OCI-LY1 (cell line): ENCODE data around the gene CTNNA3.
"Not testable (repeated sequence)": the region's sequence is repeated elsewhere in the genome, so short reads cannot be mapped to it uniquely, and the experiment has no call there.

ENCODE experiments used
- H2AFZ ChIP-seq: fragments of 200-600 bp; sonication (generic), shearing (Covaris generic); 2 replicates; pipeline ENCODE4 v1.6.0; 2014; ENCODE audit warnings: antibody characterized with exemption, mild to moderate bottlenecking, low read length
- H3F3A ChIP-seq: fragments of 200-600 bp; sonication (generic), shearing (Covaris generic); 2 replicates; pipeline ENCODE4 v1.6.0; 2014; ENCODE audit warnings: mild to moderate bottlenecking, antibody characterized with exemption, low read length, moderate library complexity; ENCODE audit not compliant: insufficient read depth
- H3K27ac ChIP-seq: fragments of 200-600 bp; sonication (generic); 2 replicates; pipeline ENCODE4 v1.5.1; 2014; ENCODE audit warnings: low read length, mixed run types, mild to moderate bottlenecking, low read depth; ENCODE audit not compliant: poor library complexity, severe bottlenecking
- H3K27me3 ChIP-seq: fragments of 200-600 bp; sonication (generic); 2 replicates; pipeline ENCODE4 v1.6.0; 2014; ENCODE audit warnings: antibody characterized with exemption, mild to moderate bottlenecking, low read length, moderate library complexity; ENCODE audit not compliant: insufficient read depth
- H3K36me3 ChIP-seq: fragments of 200-600 bp; sonication (generic); 2 replicates; pipeline ENCODE4 v1.6.1; 2014; ENCODE audit warnings: mild to moderate bottlenecking, antibody characterized with exemption, low read length, moderate library complexity, mixed read lengths; ENCODE audit not compliant: insufficient read depth
- H3K4me1 ChIP-seq: fragments of 200-600 bp; sonication (generic); 2 replicates; pipeline ENCODE4 v1.5.1; 2014; ENCODE audit warnings: mild to moderate bottlenecking, low read length, moderate library complexity; ENCODE audit not compliant: insufficient read depth, severe bottlenecking
- H3K4me2 ChIP-seq: fragments of 200-600 bp; sonication (generic), shearing (Covaris generic); 2 replicates; pipeline ENCODE4 v1.6.1; 2014; ENCODE audit warnings: low read length
- H3K4me3 ChIP-seq: fragments of 200-600 bp; sonication (generic); 2 replicates; pipeline ENCODE4 v1.5.1; 2014; ENCODE audit warnings: low read length, low read depth, mild to moderate bottlenecking, mixed read lengths; ENCODE audit not compliant: poor library complexity, severe bottlenecking
- H3K79me2 ChIP-seq: fragments of 200-600 bp; shearing (Covaris generic); 2 replicates; pipeline ENCODE4 v1.6.1; 2016; ENCODE audit warnings: mixed run types, low read length, mixed read lengths; ENCODE audit not compliant: insufficient read depth
- H3K9ac ChIP-seq: fragments of 200-600 bp; sonication (generic), shearing (Covaris generic); 2 replicates; pipeline ENCODE4 v1.6.1; 2014; ENCODE audit warnings: mild to moderate bottlenecking, low read length, mixed read lengths
- H3K9me2 ChIP-seq: fragments of 200-600 bp; sonication (generic), shearing (Covaris generic); 2 replicates; pipeline ENCODE4 v1.6.1; 2014; ENCODE audit warnings: low read depth, mild to moderate bottlenecking, low read length, mixed read lengths
- H3K9me3 ChIP-seq: fragments of 200-600 bp; shearing (Covaris generic); 2 replicates; pipeline ENCODE4 v1.6.1; 2014; ENCODE audit warnings: low read length, mixed read lengths
- H4K20me1 ChIP-seq: fragments of 200-600 bp; sonication (generic), shearing (Covaris generic); 2 replicates; pipeline ENCODE4 v1.6.0; 2016; ENCODE audit warnings: mild to moderate bottlenecking, low read length; ENCODE audit not compliant: insufficient read depth
- EZH2 ChIP-seq: fragments of 200-600 bp; sonication (generic), shearing (Covaris generic); IDR thresholded peaks from 2 replicates; pipeline ENCODE4 v1.8.0; 2017; ENCODE audit warnings: borderline replicate concordance, mixed run types, mild to moderate bottlenecking, antibody characterized with exemption, low read length, moderate library complexity, mixed read lengths
- TF ChIP-seq, protein P1 (sequence below): fragments of 200-600 bp; sonication (generic), shearing (Covaris generic); IDR thresholded peaks from 2 replicates; pipeline ENCODE4 v1.5.1; 2017; ENCODE audit warnings: mild to moderate bottlenecking, antibody characterized with exemption, low read length, moderate library complexity, mixed read lengths

CTNNA3 gene

DNA sequence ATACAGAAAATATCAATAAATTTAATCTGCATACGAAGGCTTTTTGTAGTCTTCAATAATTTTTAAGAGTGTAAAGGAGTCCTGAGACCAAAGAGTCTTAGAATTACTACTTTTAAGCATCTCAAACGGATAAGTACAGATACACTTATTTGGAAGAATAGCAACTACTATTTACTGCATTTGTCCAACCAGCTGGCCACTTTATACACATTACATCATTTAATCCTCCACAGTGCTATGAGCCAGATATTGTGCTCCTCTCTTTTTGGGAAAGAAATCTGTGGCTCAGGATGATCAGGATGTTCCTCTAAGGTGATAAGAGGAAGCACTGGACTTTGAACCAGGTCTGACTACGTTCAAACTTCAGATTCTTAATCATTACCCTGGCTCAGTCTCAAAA is 1358.8 kb downstream of the CTNNA3 start:
- Histone ChIP-seq H3K27ac (no peak overlapping the region), H3K4me3 (no peak overlapping the region), H4K20me1 (no peaks in the 10 kb centered on the region), H3K4me2 (no peak overlapping the region), H3K9me3 (no peaks in the 10 kb centered on the region), H3K36me3 (no peaks in the 10 kb centered on the region), H3K79me2 (no peaks in the 10 kb centered on the region), H3K9me2 (no peaks in the 10 kb centered on the region; the same call in 1 of the 2 replicates), H3K27me3 (no peaks in the 10 kb centered on the region), H3K9ac (no peak overlapping the region), H2AFZ (no peak overlapping the region), H3K4me1 (no peaks in the 10 kb centered on the region), H3F3A (no peaks in the 10 kb centered on the region)
- no peak for TF ChIP-seq EZH2
- TF ChIP-seq, protein P1, sequence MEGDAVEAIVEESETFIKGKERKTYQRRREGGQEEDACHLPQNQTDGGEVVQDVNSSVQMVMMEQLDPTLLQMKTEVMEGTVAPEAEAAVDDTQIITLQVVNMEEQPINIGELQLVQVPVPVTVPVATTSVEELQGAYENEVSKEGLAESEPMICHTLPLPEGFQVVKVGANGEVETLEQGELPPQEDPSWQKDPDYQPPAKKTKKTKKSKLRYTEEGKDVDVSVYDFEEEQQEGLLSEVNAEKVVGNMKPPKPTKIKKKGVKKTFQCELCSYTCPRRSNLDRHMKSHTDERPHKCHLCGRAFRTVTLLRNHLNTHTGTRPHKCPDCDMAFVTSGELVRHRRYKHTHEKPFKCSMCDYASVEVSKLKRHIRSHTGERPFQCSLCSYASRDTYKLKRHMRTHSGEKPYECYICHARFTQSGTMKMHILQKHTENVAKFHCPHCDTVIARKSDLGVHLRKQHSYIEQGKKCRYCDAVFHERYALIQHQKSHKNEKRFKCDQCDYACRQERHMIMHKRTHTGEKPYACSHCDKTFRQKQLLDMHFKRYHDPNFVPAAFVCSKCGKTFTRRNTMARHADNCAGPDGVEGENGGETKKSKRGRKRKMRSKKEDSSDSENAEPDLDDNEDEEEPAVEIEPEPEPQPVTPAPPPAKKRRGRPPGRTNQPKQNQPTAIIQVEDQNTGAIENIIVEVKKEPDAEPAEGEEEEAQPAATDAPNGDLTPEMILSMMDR: no peak

DNA sequence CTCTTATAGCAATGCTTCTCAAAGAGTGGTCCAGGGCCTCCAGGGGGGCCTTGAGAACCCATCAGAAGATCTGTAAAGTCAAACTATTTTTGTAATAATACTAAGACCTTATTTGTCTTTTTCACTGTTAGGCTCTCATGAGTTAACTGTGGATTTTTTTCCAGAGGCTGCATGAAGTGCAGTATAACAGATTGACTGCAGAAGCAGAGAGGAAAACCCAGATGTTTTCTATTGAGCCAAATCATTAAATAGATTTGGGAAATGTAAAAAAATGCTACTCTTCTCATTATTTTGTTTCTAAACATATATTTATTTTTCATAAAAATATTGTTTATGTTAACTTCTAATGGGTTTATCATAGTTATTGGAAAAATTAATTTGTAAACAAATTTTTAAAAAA is 1359.2 kb downstream of the CTNNA3 start:
- no peak overlapping the region for H3K4me3 ChIP-seq
- no peak overlapping the region for H3K4me2 ChIP-seq
- no peaks in the 10 kb centered on the region for H3F3A ChIP-seq
- H3K79me2 ChIP-seq: no peaks in the 10 kb centered on the region
- no peak overlapping the region for H3K27ac ChIP-seq
- H3K4me1 ChIP-seq: no peaks in the 10 kb centered on the region
- no peak overlapping the region for H3K9ac ChIP-seq
- H3K27me3 ChIP-seq: no peaks in the 10 kb centered on the region
- H2AFZ ChIP-seq: no peak overlapping the region
- TF ChIP-seq, protein P1: no peak
- TF ChIP-seq EZH2: no peak
- no peaks in the 10 kb centered on the region for H3K9me2 ChIP-seq
- H3K9me3 ChIP-seq: no peaks in the 10 kb centered on the region
- no peaks in the 10 kb centered on the region for H3K36me3 ChIP-seq
- H4K20me1 ChIP-seq: no peaks in the 10 kb centered on the region

DNA sequence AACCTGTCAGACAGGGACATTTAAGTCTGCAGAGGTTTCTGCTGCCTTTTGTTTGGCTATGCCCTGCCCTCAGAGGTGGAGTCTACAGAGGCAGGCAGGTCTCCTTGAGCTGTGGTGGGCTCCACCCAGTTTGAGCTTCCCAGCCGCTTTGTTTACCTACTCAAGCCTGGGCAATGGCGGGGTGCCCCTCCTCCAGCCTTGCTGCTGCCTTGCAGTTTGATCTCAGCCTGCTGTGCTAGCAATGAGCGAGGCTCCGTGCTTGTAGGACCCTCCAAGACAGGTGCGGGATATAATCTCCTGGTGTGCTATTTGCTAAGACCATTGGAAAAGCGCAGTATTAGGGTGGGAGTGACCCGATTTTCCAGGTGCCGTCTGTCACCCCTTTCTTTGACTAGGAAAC is 1360.2 kb downstream of the CTNNA3 start:
- H3K9me3 ChIP-seq, H3K4me2 ChIP-seq, H3K36me3 ChIP-seq, H3K4me3 ChIP-seq, H3K9ac ChIP-seq, H4K20me1 ChIP-seq, H3K9me2 ChIP-seq, H2AFZ ChIP-seq, H3K27me3 ChIP-seq, H3F3A ChIP-seq, H3K4me1 ChIP-seq, H3K79me2 ChIP-seq, H3K27ac ChIP-seq: not testable (repeated sequence)

DNA sequence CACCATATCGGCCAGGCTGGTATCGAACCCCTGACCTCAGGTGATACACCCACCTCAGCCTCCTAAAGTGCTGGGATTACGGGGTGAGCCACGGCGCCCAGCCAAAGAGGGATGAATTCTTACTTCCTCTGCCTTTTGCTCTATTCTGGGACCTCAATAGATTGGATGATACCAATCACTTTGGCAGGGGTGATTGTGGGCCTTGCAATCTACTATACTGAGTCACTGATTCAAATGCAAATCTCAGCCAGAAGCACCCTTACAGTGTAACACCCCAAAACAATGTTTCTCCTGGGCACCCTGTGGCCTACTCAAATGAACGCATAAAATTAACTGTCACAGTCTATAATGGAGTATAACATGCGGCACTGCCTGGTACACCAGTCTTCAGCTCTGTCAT is 1366.8 kb downstream of the CTNNA3 start:
- H3K36me3 ChIP-seq: no peaks in the 10 kb centered on the region
- no peaks in the 10 kb centered on the region for H4K20me1 ChIP-seq
- no peaks in the 10 kb centered on the region for H3K27me3 ChIP-seq
- H3K9me3 ChIP-seq: no peaks in the 10 kb centered on the region
- H3K4me2 ChIP-seq: no peak overlapping the region
- no peak overlapping the region for H3K4me3 ChIP-seq
- H3K9ac ChIP-seq: no peak overlapping the region
- H3K4me1 ChIP-seq: no peaks in the 10 kb centered on the region
- H3F3A ChIP-seq: no peaks in the 10 kb centered on the region
- H3K27ac ChIP-seq: no peak overlapping the region
- no peak overlapping the region for H2AFZ ChIP-seq
- no peaks in the 10 kb centered on the region for H3K9me2 ChIP-seq
- TF ChIP-seq, protein P1: no peak
- TF ChIP-seq EZH2: no peak
- H3K79me2 ChIP-seq: no peaks in the 10 kb centered on the region
